ENCODE data around the gene SPTLC2. TPM values are rescaled to one million over a fixed set of nuclear protein-coding genes. Genes with fewer than 3 reads are reported as not detected.

SPTLC2 gene
- total and polyA plus RNA-seq, 2 of the 8 experiments (the other 6 are each of a cell fraction or from before 2014, with no cell fraction given) = 8.9 to 35.1 TPM

GRCh38 chr14:77630111-77630510 is 13.7 kb upstream of the SPTLC2 start:
- Histone ChIP-seq H3K14ac (ENCODE audit: insufficient read length) (no peak overlapping the region), H3K36me3 (ENCODE audit: control insufficient read depth in 2 of 4, insufficient read depth in 4 of 4, low read length in 3 of 4) (no peaks in the 10 kb centered on the region; a peak in 1 of 8 replicates), H3K4me1 (replicated peaks in 1 of 4; ENCODE audit: control insufficient read depth in 3 of 4, insufficient read depth in 4 of 4, low read length in 3 of 4) (no peaks in the 10 kb centered on the region), H3K23me2 (ENCODE audit: low read depth, low read length) (no peaks in the 10 kb centered on the region), H2BK15ac (ENCODE audit: low read length) (no peak overlapping the region), H2BK20ac (ENCODE audit: low read length) (no peak overlapping the region), H2BK120ac (replicated peaks; ENCODE audit: low read depth, low read length) (no peak overlapping the region), H3K18ac (ENCODE audit: extremely low read depth, low read length) (no peak overlapping the region), H4K8ac (ENCODE audit: extremely low read depth, insufficient read depth, low read length) (no peak overlapping the region), H3K27me3 (replicated peaks in 1 of 4; ENCODE audit: control insufficient read depth in 3 of 4, extremely low read depth in 1 of 4, insufficient read depth in 3 of 4, low read length in 3 of 4) (no peaks in the 10 kb centered on the region), H3K9me3 (ENCODE audit: insufficient read depth in 2 of 2, low read depth in 1 of 2, low read length in 1 of 2) (peaks cover 22 to 23% of the 10 kb centered on the region in 2 experiments), H3K79me1 (ENCODE audit: low read depth, low read length) (no peaks in the 10 kb centered on the region), H2BK5ac (ENCODE audit: low read depth, low read length) (no peak overlapping the region), H4K91ac (replicated peaks; ENCODE audit: insufficient read length, low read length) (no peak overlapping the region), H3K23ac (ENCODE audit: insufficient read length) (no peak overlapping the region), H2AFZ (ENCODE audit: low read length) (no peak overlapping the region), H4K20me1 (replicated peaks in 1 of 2; ENCODE audit: control insufficient read depth in 1 of 2, insufficient read depth in 2 of 2, low read length in 2 of 2) (no peaks in the 10 kb centered on the region), H3K9ac (replicated peaks in 1 of 4; ENCODE audit: extremely low read depth in 1 of 4, low read depth in 3 of 4, low read length in 3 of 4) (no peak overlapping the region), H3K4me3 (ENCODE audit: extremely low read depth in 1 of 4, insufficient read depth in 2 of 4, low read depth in 3 of 4, low read length in 4 of 4) (no peak overlapping the region), H3K79me2 (ENCODE audit: control insufficient read depth in 1 of 2, insufficient read depth in 2 of 2, low read length in 2 of 2) (no peaks in the 10 kb centered on the region), H3K27ac (ENCODE audit: low read depth, low read length) (no peak overlapping the region), H3K56ac (replicated peaks; ENCODE audit: insufficient read length, low read depth, low read length) (no peak overlapping the region), H3K4ac (replicated peaks; ENCODE audit: insufficient read length, low read depth, low read length) (no peak overlapping the region), H3K4me2 (ENCODE audit: insufficient read depth in 1 of 2, low read depth in 2 of 2, low read length in 2 of 2) (no peak overlapping the region), H4K5ac (ENCODE audit: insufficient read length, low read depth, low read length) (no peak overlapping the region), H2AK5ac (ENCODE audit: low read depth, low read length) (no peak overlapping the region), H2BK12ac (ENCODE audit: low read depth, low read length) (no peak overlapping the region)
- TF ChIP-seq NRF1 (IDR thresholded peaks at IDR 0.05; ENCODE audit: low read depth, low read length) (no peak), BRCA1 (IDR thresholded peaks at IDR 0.05; ENCODE audit: low read depth, low read length) (no peak)
- 90% methylated on average over 2 of the region's 2 CpGs; no CpG with 5 or more reads in 1 of the 2 experiments for WGBS, 2 experiments (ENCODE audit: extremely low coverage in 1 of 2, insufficient coverage in 1 of 2, insufficient read length in 1 of 2, insufficient replicate concordance in 2 of 2, low coverage in 1 of 2, low lambda C conversion rate in 2 of 2, missing lambda C conversion rate in 1 of 2)
- ChIA-PET CTCF (ENCODE audit: partially characterized antibody) (interaction anchor here (2.2 kb wide), 1 partner anchor 25 kb away, joined by 7 read pairs; no protein-coding TSS in a partner anchor), POLR2A (ENCODE audit: partially characterized antibody) (interaction anchor here (0.6 kb wide), 1 partner anchor 293 kb away, joined by 5 read pairs; no protein-coding TSS in a partner anchor)
- FAIRE-seq (no peak), DNase-seq (ENCODE audit: low read depth in 1 of 2, low spot score in 2 of 2) (no peak)
